T-cell (primary cell): Measurements from ENCODE around the gene DAPK3. TPM values are rescaled to one million over a fixed set of nuclear protein-coding genes. Genes with fewer than 3 reads are reported as not detected.
"Not testable (repeated sequence)": the region's sequence is repeated elsewhere in the genome, so short reads cannot be mapped to it uniquely, and the experiment has no call there.

ENCODE experiments used
- ATAC-seq, 4 experiments: fragments of 200-7000 bp in 3 of 4; fragments of 150-1000 bp in 1 of 4; cut with Tn5 transposase; replicated peaks in 1 of 4; 1 replicate in 3 of 4; 2 replicates in 1 of 4; pipeline ENCODE4 v1.10.0; 2021; ENCODE audit warnings: moderate library complexity in 3 of 4, mild to moderate bottlenecking in 2 of 4, moderate number of reproducible peaks in 1 of 4
- CTCF ChIA-PET, 2 donors: fragments of 300-600 bp; sonication (Branson Sonifier 250); formaldehyde crosslinking; loops; one replicate each; lab custom pipeline; 2022; ENCODE audit warnings: antibody characterized with exemption in 2 of 2; lab: Charles Lee
- POLR2A ChIA-PET, 2 donors: fragments of 300-600 bp; sonication (Branson Sonifier 250); formaldehyde crosslinking; loops; one replicate each; lab custom pipeline; 2022; ENCODE audit warnings: antibody characterized with exemption in 2 of 2; lab: Charles Lee
- DNase-seq, 35 experiments: peaks; one replicate each; pipeline versions ENCODE4 v3.0.0 to v3.0.0-alpha.2; 2013 to 2023
- H3K27ac ChIP-seq: one replicate; pipeline ENCODE4 v1.5.1; 2013; ENCODE audit warnings: low read length
- H3K27me3 ChIP-seq, 2 experiments: replicated peaks in 1 of 2; 1 replicate in 1 of 2; 2 replicates in 1 of 2; pipeline versions ENCODE4 v1.6.1 to v1.7.0; 2013; ENCODE audit warnings: low read length in 1 of 2, mixed read lengths in 1 of 2; ENCODE audit not compliant: control insufficient read depth in 2 of 2, insufficient read depth in 2 of 2; ENCODE audit errors: extremely low read depth in 1 of 2
- H3K36me3 ChIP-seq, 2 donors: 1 replicate in 1 of 2; 2 replicates in 1 of 2; pipeline versions ENCODE4 v1.6.1 to v1.7.0; 2013; ENCODE audit warnings: low read length in 1 of 2; ENCODE audit not compliant: control insufficient read depth in 2 of 2, insufficient read depth in 1 of 2; ENCODE audit errors: extremely low read depth in 1 of 2
- H3K4me1 ChIP-seq, 2 experiments: 1 replicate in 1 of 2; 2 replicates in 1 of 2; pipeline versions ENCODE4 v1.6.1 to v1.7.0; 2013; ENCODE audit warnings: low read length in 2 of 2, mixed read lengths in 1 of 2; ENCODE audit not compliant: insufficient read depth in 2 of 2, control insufficient read depth in 1 of 2; ENCODE audit errors: extremely low read depth in 1 of 2
- H3K4me3 ChIP-seq, 2 donors: 1 replicate in 1 of 2; 2 replicates in 1 of 2; pipeline versions ENCODE4 v1.5.1 to v1.7.0; 2013; ENCODE audit warnings: mild to moderate bottlenecking in 2 of 2, low read length in 1 of 2, moderate library complexity in 1 of 2; ENCODE audit not compliant: control insufficient read depth in 1 of 2; ENCODE audit errors: extremely low read depth in 1 of 2
- H3K9me3 ChIP-seq: 2 replicates; pipeline ENCODE4 v1.7.0; 2013
- H3K27ac Mint-ChIP-seq, 2 donors: one replicate each; pipeline ENCODE4 v1.8.0; 2020 to 2021; ENCODE audit warnings: mild to moderate bottlenecking in 2 of 2, mixed read lengths in 2 of 2
- H3K27me3 Mint-ChIP-seq, 2 donors: one replicate each; pipeline ENCODE4 v1.8.0; 2021 to 2022; ENCODE audit warnings: mixed read lengths in 2 of 2
- H3K36me3 Mint-ChIP-seq: one replicate; pipeline ENCODE4 v1.8.0; 2021; ENCODE audit warnings: mixed read lengths
- H3K4me1 Mint-ChIP-seq, 3 donors: one replicate each; pipeline ENCODE4 v1.8.0; 2020 to 2022; ENCODE audit warnings: mixed read lengths in 3 of 3, mild to moderate bottlenecking in 1 of 3
- H3K4me3 Mint-ChIP-seq, 3 donors: one replicate each; pipeline ENCODE4 v1.8.0; 2020 to 2022; ENCODE audit warnings: mild to moderate bottlenecking in 3 of 3, mixed read lengths in 3 of 3, moderate library complexity in 3 of 3
- H3K9me3 Mint-ChIP-seq, 3 donors: one replicate each; pipeline ENCODE4 v1.8.0; 2020 to 2022; ENCODE audit warnings: mixed read lengths in 3 of 3
- WGBS: methylation state at CpG from one replicate; pipeline ENCODE4 v1.1.5; 2013; ENCODE audit warnings: missing lambda C conversion rate; ENCODE audit not compliant: insufficient coverage; 5-methylcytosine and 5-hydroxymethylcytosine counted together
- total RNA-seq, 35 experiments: library from RNA in 6 of 35; stranded (reverse) in 6 of 35; fragments of 120-200 nt in 1 of 35; gene quantifications; one replicate each; pipeline versions ENCODE4 v1.2.1 to v1.2.4 and lab custom pipeline; 2013 to 2026

Gene DAPK3
- total RNA-seq, 5 donors from 2014 or later (not counting 1 experiment from before 2014, with no cell fraction given): 30.3 to 51.2 (median 44.9) TPM

DNA sequence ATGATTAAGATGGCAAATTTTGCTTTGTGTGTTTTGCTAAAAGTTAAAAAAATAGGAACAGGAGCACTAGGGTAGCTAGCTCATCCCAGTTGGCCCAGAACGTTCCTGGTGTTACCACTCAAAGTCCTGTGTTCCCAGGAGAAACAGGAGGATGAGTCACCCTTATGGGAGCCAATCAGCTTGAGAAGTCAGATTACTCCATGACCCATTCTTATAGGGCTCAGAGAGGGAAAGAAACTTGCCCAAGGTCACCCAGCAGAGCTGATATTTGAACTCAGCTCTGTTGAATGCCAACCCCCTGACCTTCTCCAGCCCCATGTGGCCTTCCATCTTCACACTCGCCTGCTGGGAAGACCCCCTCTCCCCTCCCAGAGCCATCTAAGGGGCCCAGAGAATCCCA, 25.1 kb downstream of the DAPK3 start:
- Histone ChIP-seq H3K4me3 (no peak overlapping the region), H3K36me3 (no peaks in the 10 kb centered on the region), H3K9me3 (no peaks in the 10 kb centered on the region), H3K27me3 (peaks cover 0 to 28% of the 10 kb centered on the region in 2 experiments), H3K27ac (no peak overlapping the region), H3K4me1 (peaks cover under 1 to 12% of the 10 kb centered on the region in 2 experiments)
- no peak for ATAC-seq
- POLR2A ChIA-PET: no interaction called here
- Mint-ChIP-seq H3K36me3 (no peaks in the 10 kb centered on the region), H3K4me3 (no peak overlapping the region), H3K27ac (no peak overlapping the region), H3K4me1 (peaks cover 0 to 3% (median under 1%) of the 10 kb centered on the region in 3 donors), H3K9me3 (no peaks in the 10 kb centered on the region), H3K27me3 (peaks cover 0 to under 1% of the 10 kb centered on the region in 2 donors)
- 76% methylated on average over 2 of the region's 2 CpGs for WGBS
- CTCF ChIA-PET: no interaction called here
- DNase-seq: no peak

- Mint-ChIP-seq H3K4me1 (peaks cover 0 to 2% (median 0%) of the 10 kb centered on the region in 3 donors), H3K4me3 (no peak overlapping the region), H3K9me3 (no peaks in the 10 kb centered on the region), H3K36me3 (no peaks in the 10 kb centered on the region), H3K27me3 (no peaks in the 10 kb centered on the region), H3K27ac (no peak overlapping the region)
- Histone ChIP-seq H3K27ac (no peak overlapping the region), H3K4me3 (no peak overlapping the region), H3K36me3 (no peaks in the 10 kb centered on the region), H3K4me1 (no peaks in the 10 kb centered on the region), H3K9me3 (no peaks in the 10 kb centered on the region), H3K27me3 (peaks cover 0 to 18% of the 10 kb centered on the region in 2 experiments)
- CTCF ChIA-PET: interaction anchor here in 1 of 2 donors (0.7 kb wide), 1 partner anchor 116 kb away, joined by 4 read pairs; no protein-coding TSS in a partner anchor
- ATAC-seq (no peak), DNase-seq (no peak)
- POLR2A ChIA-PET: no interaction called here
- 65% methylated on average over 8 of the region's 11 CpGs for WGBS
Measured at GRCh38 chr19:3944018-3944721, 26.7 kb downstream of the DAPK3 start.

- no peak overlapping the region for H3K27ac ChIP-seq
- H3K27me3 Mint-ChIP-seq: no peaks in the 10 kb centered on the region
- H3K4me3 Mint-ChIP-seq: no peak overlapping the region
- peaks cover 0 to 17% of the 10 kb centered on the region in 2 experiments for H3K27me3 ChIP-seq
- POLR2A ChIA-PET: no interaction called here
- 77% methylated on average over 4 of the region's 8 CpGs for WGBS
- H3K36me3 ChIP-seq: no peaks in the 10 kb centered on the region
- no peaks in the 10 kb centered on the region for H3K36me3 Mint-ChIP-seq
- no peak for ATAC-seq
- no peak overlapping the region for H3K4me3 ChIP-seq
- no peaks in the 10 kb centered on the region for H3K9me3 ChIP-seq
- CTCF ChIA-PET: no interaction called here
- DNase-seq: no peak
- H3K4me1 ChIP-seq: no peaks in the 10 kb centered on the region
- H3K9me3 Mint-ChIP-seq: no peaks in the 10 kb centered on the region
- no peak overlapping the region for H3K27ac Mint-ChIP-seq
- H3K4me1 Mint-ChIP-seq: peaks cover 0 to 2% (median 0%) of the 10 kb centered on the region in 3 donors
Measured at GRCh38 chr19:3942790-3943409, 28.0 kb downstream of the DAPK3 start.

GRCh38 chr19:3938300-3938950, 32.5 kb downstream of the DAPK3 start:
- H3K4me3 Mint-ChIP-seq, H3K9me3 Mint-ChIP-seq, H3K36me3 Mint-ChIP-seq, H3K9me3 ChIP-seq, CTCF ChIA-PET, POLR2A ChIA-PET, H3K27ac ChIP-seq, H3K36me3 ChIP-seq, DNase-seq, ATAC-seq, H3K27ac Mint-ChIP-seq, H3K4me1 Mint-ChIP-seq, H3K4me3 ChIP-seq, H3K4me1 ChIP-seq: not testable (repeated sequence)
- peaks cover 0 to 12% of the 10 kb centered on the region in 2 donors for H3K27me3 Mint-ChIP-seq
- H3K27me3 ChIP-seq: peaks cover 0 to 44% of the 10 kb centered on the region in 2 experiments
- 89% methylated on average over 19 of the region's 22 CpGs for WGBS

DNA sequence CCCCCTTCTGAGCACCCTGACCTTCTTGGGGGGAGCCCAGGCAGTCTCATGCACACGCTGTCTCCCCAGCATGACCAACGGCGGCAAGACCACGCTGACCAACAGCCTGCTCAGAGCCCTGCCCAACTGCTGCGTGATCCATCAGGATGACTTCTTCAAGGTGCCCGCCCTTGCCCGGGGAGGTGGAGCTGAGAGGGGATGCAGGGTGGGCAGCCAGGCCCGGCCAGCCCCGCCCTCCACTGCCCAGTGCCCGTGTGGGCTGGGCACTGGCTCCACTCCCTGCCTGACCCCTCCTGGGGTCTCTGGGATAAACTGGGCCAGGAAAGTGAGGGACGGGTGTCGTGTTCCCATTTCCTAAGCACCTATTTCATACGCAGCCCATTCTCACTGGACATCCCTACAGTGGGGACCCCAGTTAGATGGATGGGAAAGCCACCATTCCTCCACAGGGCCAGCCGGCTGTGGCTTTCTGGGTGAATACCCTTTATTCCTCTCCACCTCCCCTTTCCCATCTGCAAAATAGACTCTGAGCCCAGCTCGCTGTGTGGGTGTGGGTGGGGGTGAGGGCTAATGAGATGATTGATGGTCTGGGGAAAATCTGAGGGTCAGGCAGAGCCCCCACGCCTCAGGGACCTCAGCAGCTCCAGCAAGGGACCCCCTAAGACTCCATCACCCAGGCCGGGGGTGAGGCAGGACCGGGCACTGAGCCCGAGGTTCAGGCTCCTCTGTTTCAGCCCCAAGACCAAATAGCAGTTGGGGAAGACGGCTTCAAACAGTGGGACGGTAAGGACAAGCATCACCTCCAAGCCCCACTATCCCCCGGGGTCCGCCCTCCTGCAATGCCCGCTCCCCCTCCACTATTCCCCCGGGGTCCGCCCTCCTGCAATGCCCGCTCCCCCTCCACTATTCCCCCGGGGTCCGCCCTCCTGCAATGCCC, 34.1 kb downstream of the DAPK3 start:
- H3K27ac Mint-ChIP-seq: no peak overlapping the region
- Histone ChIP-seq H3K27me3 (peaks cover 2 to 56% of the 10 kb centered on the region in 2 experiments), H3K36me3 (no peaks in the 10 kb centered on the region), H3K4me1 (peaks cover 0 to 6% of the 10 kb centered on the region in 2 experiments), H3K27ac (no peak overlapping the region), H3K4me3 (no peak overlapping the region), H3K9me3 (no peaks in the 10 kb centered on the region)
- no peaks in the 10 kb centered on the region for H3K9me3 Mint-ChIP-seq
- ATAC-seq (no peak), DNase-seq (no peak)
- POLR2A ChIA-PET: no interaction called here
- H3K27me3 Mint-ChIP-seq: peaks cover 3 to 17% of the 10 kb centered on the region in 2 donors
- CTCF ChIA-PET: no interaction called here
- no peak overlapping the region for H3K4me3 Mint-ChIP-seq
- no peaks in the 10 kb centered on the region for H3K36me3 Mint-ChIP-seq
- H3K4me1 Mint-ChIP-seq: no peaks in the 10 kb centered on the region
- 84% methylated on average over 13 of the region's 29 CpGs for WGBS
